ENCODE measurements around the gene BATF3. TPM values are rescaled to one million over a fixed set of nuclear protein-coding genes. Genes with fewer than 3 reads are reported as not detected.

BATF3 gene
- total RNA-seq, 2 experiments from 2014 or later: 2.1 to 3.1 TPM

DNA sequence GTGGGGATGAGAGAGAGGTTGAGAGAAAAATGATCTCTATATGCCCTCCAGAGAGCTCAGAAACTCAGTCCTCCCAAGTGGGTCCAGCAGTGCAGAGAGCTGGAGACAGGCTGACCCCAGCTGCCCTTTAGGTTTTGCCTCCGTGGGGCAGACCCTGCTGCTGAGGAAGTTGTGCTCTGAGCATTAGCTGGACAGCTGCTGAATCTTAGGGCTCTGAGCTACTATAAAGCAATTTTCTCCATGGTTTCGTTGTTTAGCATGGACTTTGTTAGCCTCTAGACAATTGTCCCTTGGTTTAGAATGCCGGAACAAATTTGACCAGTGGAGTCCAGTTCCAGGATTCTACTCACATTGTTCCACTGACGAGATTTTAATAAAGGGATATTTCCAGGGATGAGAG is 22.1 kb downstream of the BATF3 start:
- TF ChIP-seq EZH2phosphoT487 (IDR thresholded peaks at IDR 0.05; ENCODE audit: borderline replicate concordance, low read depth, low read length): no peak
- TF ChIP-seq, protein P1, sequence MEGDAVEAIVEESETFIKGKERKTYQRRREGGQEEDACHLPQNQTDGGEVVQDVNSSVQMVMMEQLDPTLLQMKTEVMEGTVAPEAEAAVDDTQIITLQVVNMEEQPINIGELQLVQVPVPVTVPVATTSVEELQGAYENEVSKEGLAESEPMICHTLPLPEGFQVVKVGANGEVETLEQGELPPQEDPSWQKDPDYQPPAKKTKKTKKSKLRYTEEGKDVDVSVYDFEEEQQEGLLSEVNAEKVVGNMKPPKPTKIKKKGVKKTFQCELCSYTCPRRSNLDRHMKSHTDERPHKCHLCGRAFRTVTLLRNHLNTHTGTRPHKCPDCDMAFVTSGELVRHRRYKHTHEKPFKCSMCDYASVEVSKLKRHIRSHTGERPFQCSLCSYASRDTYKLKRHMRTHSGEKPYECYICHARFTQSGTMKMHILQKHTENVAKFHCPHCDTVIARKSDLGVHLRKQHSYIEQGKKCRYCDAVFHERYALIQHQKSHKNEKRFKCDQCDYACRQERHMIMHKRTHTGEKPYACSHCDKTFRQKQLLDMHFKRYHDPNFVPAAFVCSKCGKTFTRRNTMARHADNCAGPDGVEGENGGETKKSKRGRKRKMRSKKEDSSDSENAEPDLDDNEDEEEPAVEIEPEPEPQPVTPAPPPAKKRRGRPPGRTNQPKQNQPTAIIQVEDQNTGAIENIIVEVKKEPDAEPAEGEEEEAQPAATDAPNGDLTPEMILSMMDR (conservative IDR thresholded peaks at IDR 0.05; ENCODE audit: low read length): no peak

DNA sequence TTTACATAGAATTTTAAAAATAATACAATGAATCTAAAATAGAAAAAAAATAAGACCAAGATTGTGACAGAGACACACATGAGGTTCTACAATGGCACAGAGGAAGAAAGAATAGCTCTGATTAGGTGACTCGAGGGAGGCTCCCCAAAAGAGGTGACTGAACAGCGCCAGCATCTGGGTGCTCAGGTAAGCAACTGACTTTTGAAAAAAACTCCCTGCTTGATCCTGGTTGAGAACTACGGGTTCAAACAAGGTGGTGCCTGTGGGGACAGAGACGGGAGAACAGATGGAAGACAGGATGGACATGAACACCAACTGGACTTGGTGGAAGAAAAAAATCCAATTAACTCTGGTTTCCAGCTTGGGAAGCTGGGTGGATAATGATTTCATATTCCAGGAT is 22.5 kb downstream of the BATF3 start:
- ChIA-PET CTCF (ENCODE audit: unreplicated experiment) (interaction anchor here (1.0 kb wide), 1 partner anchor 12 kb away, joined by 4 read pairs; no protein-coding TSS in a partner anchor), POLR2A (interaction anchor here (0.9 to 1.4 kb wide), 3 partner anchors 54 to 69 kb away, joined by 3 read pairs; partner anchors contain the start of gene ATF3)
- Histone ChIP-seq H3K36me3 (ENCODE audit: insufficient read depth, low read length) (no peaks in the 10 kb centered on the region), H3K4me2 (ENCODE audit: low read length) (no peak overlapping the region), H3K27ac (ENCODE audit: low read depth, low read length, poor library complexity, severe bottlenecking) (no peak overlapping the region), H3K9me3 (ENCODE audit: low read length) (no peaks in the 10 kb centered on the region), H3K79me2 (ENCODE audit: insufficient read depth, low read depth, low read length) (no peaks in the 10 kb centered on the region), H3K4me3 (ENCODE audit: low read depth, low read length, poor library complexity, severe bottlenecking) (no peak overlapping the region), H3K9me2 (ENCODE audit: insufficient read depth, low read length) (no peaks in the 10 kb centered on the region), H3K4me1 (ENCODE audit: insufficient read depth, low read length, poor library complexity, severe bottlenecking) (peaks cover 12% of the 10 kb centered on the region), H2AFZ (ENCODE audit: low read length) (no peak overlapping the region), H4K20me1 (ENCODE audit: insufficient read depth, low read length) (no peaks in the 10 kb centered on the region)
- intact Hi-C loops (cut with micrococcal nuclease; ENCODE audit: unreplicated experiment): no loop called here
- TF ChIP-seq, protein P1 (conservative IDR thresholded peaks at IDR 0.05; ENCODE audit: low read length): peak; percentile 32; the same call in 1 of the 2 replicates
- no peak for TF ChIP-seq EZH2phosphoT487 (IDR thresholded peaks at IDR 0.05; ENCODE audit: borderline replicate concordance, low read depth, low read length)
- no TSS peak for BruUV-seq (replicated peaks)
- DNase-seq (ENCODE audit: low spot score): no peak

More for the DNA sequence above, 22.1 kb downstream of the BATF3 start:
- H3K79me2 ChIP-seq (ENCODE audit: insufficient read depth, low read depth, low read length): no peaks in the 10 kb centered on the region
- no TSS peak for BruUV-seq (replicated peaks)
- DNase-seq (ENCODE audit: low spot score): no peak
- H3K9me3 ChIP-seq (ENCODE audit: low read length): no peaks in the 10 kb centered on the region
- intact Hi-C loops (cut with micrococcal nuclease; ENCODE audit: unreplicated experiment): no loop called here
- H3K36me3 ChIP-seq (ENCODE audit: insufficient read depth, low read length): no peaks in the 10 kb centered on the region
- no peak overlapping the region for H2AFZ ChIP-seq (ENCODE audit: low read length)
- H3K27ac ChIP-seq (ENCODE audit: low read depth, low read length, poor library complexity, severe bottlenecking): no peak overlapping the region
- H4K20me1 ChIP-seq (ENCODE audit: insufficient read depth, low read length): no peaks in the 10 kb centered on the region
- ChIA-PET CTCF (ENCODE audit: unreplicated experiment) (interaction anchor here (1.0 kb wide), 1 partner anchor 13 kb away, joined by 4 read pairs; no protein-coding TSS in a partner anchor), POLR2A (interaction anchor here (0.6 to 1.4 kb wide), 4 partner anchors 55 to 370 kb away, joined by 3 read pairs; partner anchors contain the start of gene ATF3)
- H3K9me2 ChIP-seq (ENCODE audit: insufficient read depth, low read length): no peaks in the 10 kb centered on the region
- peaks cover 16% of the 10 kb centered on the region for H3K4me1 ChIP-seq (ENCODE audit: insufficient read depth, low read length, poor library complexity, severe bottlenecking)
- H3K4me2 ChIP-seq (ENCODE audit: low read length): no peak overlapping the region
- H3K4me3 ChIP-seq (ENCODE audit: low read depth, low read length, poor library complexity, severe bottlenecking): no peak overlapping the region

DNA sequence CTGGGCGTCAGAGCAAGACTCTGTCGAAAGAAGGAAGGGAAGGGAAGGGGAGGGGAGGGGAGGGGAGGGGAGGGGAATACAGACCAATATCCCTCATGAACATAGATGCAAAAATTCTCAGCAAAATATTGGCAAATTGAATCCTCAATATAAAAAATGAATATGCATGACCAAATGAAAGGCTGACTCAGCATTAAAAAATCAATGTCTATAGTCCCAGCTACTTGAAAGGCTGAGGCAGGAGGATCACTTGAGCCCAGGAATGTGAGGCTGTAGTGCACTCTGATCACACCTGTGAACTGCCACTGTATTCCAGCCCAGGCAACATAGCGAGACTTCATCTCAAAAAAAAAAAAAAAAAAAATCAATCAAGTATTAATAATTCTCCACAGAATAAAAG is 24.0 kb downstream of the BATF3 start:
- H3K4me1 ChIP-seq (ENCODE audit: insufficient read depth, low read length, poor library complexity, severe bottlenecking): peaks cover 21% of the 10 kb centered on the region
- DNase-seq (ENCODE audit: low spot score): no peak
- no peaks in the 10 kb centered on the region for H3K79me2 ChIP-seq (ENCODE audit: insufficient read depth, low read depth, low read length)
- POLR2A ChIA-PET: interaction anchor here (0.6 to 1.0 kb wide), 3 partner anchors 116 to 200 kb away, joined by 3 to 4 read pairs (median 3); partner anchors contain the start of gene NSL1
- BruUV-seq (replicated peaks): no TSS peak
- H4K20me1 ChIP-seq (ENCODE audit: insufficient read depth, low read length): no peaks in the 10 kb centered on the region
- no peak overlapping the region for H3K4me3 ChIP-seq (ENCODE audit: low read depth, low read length, poor library complexity, severe bottlenecking)
- TF ChIP-seq, protein P1 (conservative IDR thresholded peaks at IDR 0.05; ENCODE audit: low read length): no peak
- no peak overlapping the region for H3K4me2 ChIP-seq (ENCODE audit: low read length)
- no peaks in the 10 kb centered on the region for H3K36me3 ChIP-seq (ENCODE audit: insufficient read depth, low read length)
- no peak overlapping the region for H3K27ac ChIP-seq (ENCODE audit: low read depth, low read length, poor library complexity, severe bottlenecking)
- CTCF ChIA-PET (ENCODE audit: unreplicated experiment): no interaction called here
- intact Hi-C loops (cut with micrococcal nuclease; ENCODE audit: unreplicated experiment): no loop called here
- no peaks in the 10 kb centered on the region for H3K9me3 ChIP-seq (ENCODE audit: low read length)
- H3K9me2 ChIP-seq (ENCODE audit: insufficient read depth, low read length): no peaks in the 10 kb centered on the region
- H2AFZ ChIP-seq (ENCODE audit: low read length): no peak overlapping the region

Data from OCI-LY7 (cell line).